Putamen (tissue), 1 donor: ENCODE results near the gene PRKCD.

Source experiments
- DNase-seq: peaks from one replicate; pipeline ENCODE4 v3.0.0-alpha.2; 2016; ENCODE audit warnings: low spot score

PRKCD gene

DNA sequence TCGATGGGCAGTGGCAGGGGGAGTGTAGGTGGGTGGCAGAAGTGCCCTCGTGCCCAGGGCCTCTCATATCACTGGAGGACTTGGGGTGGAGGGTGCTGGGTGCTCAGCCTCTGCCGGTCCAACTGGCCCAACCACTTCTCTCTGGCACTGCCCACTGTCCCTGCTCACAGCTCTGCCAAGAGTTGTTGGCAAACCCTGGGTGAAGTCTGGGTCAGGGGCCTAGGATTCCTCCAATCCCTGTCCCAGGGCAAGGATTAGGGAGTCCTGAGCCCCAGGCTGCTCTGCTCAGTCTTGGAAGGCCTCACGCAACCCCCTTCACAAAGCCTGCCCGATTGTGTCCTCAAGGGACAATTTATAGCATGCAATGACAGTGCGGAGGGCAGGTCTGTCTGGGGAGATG lies 5.2 kb upstream of the PRKCD start:
- DNase-seq: no peak

DNA sequence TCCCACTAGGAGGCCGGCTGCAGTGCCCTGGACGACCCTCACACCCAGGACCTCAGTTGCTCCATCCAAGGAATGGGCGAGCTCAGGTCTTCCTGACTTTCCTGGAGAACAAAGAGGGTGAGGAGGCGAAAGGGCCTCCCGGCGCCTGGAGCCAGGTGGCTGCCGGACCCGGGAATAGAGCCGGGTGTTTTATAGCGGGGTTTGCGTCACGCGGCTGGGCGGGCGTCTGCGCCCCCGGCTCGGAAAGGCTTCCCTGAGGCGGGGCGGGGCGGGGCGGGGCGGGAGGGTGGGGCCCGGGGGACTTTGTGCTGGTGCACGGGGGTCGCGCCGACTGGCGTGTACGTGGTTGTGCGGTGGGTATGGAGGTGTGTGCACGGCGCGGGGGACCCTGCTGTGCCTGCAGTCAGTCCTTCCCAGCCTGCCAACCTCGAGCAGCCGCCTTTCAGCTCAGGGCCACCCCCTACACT lies 4.6 kb upstream of the PRKCD start:
- DNase-seq: no peak

DNA sequence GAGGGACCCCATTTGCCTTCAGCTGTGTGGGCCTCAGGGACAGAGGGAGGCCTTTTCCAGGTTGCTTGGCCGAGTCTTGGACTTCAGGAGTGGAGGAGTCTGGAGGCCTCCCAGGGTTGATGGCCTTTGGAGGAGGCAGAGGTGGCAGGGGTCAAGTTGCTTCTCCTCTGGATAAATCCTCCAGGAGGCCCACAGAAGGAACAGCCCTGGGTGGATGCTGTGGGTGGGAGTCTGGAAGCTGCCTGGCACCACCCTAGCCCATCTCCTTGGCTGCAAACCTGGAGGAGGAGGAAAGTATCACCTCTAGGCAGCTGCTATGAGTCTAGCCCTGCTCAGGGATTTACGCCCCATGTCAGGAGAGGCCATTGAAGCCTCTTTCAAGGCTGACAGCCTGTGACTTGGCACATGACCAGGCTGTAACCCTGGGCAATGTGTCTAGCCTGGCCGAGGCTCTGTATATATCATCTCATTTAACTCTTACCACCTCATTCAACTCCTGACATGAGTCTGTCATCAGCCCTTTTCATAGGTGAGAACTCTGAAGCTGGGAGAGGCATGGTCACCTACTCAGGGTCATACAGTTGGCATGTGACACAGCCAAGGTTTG lies 2.9 kb upstream of the PRKCD start:
- no peak for DNase-seq

DNA sequence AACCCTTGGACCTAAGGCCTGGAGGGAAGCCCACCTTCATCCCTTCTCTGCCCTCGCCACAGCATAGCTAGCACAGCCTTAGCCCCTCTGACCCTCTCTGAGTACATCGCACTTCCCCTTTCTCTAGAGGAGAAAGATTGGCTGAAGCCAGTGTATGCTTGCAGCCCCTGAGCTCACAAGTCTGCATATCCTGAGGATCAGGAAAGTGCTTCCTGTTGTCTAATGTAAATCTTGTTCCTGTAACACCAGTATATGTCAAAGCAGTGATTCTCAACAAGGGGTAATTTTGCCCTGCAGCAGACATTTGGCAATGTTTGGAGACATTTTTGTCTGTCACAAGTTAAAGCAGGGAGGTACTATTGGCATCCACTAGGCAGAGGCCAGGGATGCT lies 2.2 kb upstream of the PRKCD start:
- DNase-seq: no peak

DNA sequence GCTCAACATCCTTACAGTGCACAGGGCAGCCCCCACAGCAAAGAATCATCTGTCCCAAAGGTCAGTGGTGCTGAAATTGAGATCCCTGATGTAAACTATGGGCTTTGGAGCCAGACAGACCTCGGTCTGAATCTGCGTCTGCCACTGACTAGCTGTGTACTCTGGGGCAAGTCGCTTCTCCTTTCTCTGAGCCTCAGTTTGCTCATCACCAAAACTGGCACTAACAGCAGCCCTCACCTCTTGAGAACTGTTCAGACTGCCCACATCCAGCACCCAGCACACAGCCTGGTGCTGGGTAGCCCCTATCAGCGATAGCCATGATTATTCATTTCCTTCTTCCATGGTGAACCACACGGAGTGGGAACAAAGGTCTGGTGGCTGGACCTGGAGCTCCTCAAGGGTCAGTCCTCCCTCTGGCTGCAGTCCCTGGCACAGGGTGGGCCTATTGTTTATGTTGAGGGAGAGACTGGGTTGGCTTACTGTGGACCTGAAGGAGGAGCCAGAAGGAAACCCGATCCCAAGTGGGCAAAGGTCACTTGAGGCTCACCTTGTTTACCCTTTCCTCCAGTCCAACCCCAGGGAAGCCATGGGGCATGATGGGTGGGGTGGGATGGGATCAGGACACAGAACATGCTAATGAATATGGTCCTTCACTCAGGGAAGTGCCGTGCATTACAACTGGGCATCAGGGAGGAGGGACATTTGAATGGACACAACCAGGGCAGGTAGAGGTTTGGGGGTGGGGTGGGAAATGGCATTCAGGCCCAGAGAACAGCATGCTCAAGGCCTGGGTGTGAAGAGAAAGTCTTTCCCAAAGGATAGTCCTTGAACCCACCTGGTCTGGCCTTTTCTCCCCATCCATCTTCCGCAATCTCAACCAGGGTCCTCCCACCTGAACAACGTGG lies 1.6 kb upstream of the PRKCD start:
- DNase-seq: no peak

DNA sequence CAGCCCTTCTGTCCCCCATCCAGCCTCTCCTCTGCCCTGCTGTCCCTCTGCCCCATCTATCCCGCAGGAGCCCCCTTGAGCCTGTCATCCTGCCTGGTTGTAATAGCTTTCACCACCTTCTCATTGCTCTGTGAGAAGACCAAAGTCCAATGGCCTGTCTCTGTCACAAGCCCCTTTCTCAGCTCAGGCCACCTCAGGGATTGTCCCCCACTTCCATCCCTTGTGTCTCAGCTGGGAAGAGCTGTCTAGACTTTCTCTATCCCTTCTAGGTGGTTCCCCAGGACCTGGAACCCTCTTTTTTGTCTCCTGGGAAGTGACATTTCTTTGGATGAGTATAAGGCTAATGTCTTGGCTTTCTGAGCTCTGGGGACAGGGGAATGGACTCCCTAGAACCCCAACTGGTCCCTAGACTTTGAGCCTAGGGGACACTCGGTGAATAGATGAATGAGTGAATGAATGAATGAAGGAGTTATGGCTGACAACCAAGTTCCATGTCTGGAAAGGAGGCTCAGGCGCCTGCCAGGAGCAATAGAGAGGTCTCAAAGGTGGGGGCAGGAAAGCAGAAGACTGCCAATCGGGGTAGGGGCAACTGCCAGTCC lies 849 bp upstream of the PRKCD start:
- DNase-seq: no peak

DNA sequence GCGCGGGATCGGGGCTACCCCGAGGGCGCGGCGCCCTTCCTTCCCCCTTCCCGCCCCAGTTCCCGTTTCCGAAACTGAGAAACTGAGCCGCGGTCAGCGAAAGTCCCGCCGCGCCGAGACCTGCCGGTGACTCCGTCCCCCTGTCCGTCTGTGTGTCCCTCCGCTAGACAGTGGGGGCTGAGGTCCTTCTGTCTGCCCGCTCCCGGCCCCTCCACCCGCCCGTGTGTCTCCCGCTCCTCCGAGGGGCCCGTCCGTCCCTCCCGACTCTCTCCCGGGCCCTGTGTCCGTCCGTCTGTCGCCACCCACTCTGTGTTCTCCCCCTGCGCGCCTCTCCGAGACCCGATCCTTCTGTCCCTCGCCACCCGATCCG lies 426 bp downstream of the PRKCD start:
- no peak for DNase-seq

DNA sequence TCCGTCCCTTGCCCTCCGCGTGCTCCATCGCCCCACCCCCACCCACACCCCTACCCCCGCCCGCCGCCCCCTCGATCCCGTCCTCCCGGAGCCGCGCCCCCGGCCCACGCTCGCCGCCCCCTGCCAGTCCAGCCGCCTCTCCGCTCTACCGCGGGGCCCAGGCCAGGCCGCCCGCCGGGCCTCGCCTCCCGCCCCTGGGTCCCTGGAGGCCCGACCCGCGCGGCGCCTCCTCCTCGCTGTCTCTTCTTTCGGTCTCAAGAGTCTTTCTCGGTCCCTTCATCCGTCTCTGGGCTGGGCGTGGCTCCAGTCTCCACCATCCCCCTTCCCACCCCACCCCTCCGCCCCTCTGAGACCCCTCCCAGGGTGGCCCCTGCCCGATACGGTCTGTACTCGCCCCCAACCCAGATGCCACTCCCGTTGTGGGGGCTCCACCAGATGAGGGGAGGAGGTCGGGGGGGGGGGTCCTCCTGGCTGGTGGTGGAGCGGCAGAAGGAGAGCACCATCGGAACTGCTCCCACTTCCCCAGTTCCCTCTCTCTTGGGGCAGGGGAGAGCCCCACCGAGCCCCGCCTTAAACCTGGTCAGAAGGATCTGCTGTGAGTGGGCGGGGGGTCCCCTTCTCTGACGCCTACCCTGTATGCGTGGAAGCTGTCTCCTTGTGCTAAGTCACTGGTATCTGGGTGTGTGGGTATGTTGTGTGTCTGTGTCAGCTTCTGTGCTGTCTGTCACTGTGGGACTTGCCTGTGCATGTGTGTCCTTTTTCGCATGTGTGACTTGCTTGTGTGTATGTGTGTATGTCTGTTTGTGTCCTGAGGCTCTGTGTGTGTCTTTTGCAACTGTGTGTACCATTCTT lies 1.0 kb downstream of the PRKCD start:
- DNase-seq: no peak

DNA sequence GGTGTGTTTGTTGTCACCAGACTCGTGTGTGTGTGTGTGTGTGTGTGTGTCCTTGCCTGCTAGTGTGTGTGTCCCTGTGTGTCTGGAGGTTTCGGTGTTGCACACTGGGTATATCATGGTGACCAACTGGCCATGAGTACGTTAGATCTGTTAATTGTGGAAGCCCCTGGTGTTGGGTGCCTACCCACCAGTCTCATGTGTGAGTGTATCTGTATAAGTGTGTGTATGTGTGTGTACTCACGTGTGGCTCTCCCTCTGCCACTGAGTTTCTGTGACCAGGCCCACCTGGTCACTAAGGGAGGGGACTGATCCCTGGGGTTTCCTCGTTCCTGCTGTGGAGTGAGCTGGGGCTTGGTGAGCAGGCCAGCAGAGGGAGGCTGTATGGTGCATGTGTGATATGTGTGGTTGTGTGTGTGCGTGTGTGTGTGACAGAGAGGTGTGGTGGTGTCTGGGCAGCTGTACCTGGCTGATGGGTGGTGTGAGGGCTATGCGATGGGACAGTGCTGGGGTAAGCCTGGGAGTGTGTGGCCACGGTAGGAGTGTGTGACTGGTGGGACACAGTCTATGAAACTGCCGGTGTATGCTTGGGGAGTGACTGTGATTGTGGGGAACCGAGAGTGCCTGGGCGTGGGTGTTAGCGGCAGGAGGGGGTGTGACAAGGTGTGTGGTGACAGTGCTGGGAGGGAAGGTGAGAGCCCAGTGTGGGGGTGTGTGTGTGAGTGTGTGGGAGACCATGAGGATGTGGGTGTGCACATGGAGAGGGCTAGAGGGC lies 1.8 kb downstream of the PRKCD start:
- peak; percentile 54 for DNase-seq

DNA sequence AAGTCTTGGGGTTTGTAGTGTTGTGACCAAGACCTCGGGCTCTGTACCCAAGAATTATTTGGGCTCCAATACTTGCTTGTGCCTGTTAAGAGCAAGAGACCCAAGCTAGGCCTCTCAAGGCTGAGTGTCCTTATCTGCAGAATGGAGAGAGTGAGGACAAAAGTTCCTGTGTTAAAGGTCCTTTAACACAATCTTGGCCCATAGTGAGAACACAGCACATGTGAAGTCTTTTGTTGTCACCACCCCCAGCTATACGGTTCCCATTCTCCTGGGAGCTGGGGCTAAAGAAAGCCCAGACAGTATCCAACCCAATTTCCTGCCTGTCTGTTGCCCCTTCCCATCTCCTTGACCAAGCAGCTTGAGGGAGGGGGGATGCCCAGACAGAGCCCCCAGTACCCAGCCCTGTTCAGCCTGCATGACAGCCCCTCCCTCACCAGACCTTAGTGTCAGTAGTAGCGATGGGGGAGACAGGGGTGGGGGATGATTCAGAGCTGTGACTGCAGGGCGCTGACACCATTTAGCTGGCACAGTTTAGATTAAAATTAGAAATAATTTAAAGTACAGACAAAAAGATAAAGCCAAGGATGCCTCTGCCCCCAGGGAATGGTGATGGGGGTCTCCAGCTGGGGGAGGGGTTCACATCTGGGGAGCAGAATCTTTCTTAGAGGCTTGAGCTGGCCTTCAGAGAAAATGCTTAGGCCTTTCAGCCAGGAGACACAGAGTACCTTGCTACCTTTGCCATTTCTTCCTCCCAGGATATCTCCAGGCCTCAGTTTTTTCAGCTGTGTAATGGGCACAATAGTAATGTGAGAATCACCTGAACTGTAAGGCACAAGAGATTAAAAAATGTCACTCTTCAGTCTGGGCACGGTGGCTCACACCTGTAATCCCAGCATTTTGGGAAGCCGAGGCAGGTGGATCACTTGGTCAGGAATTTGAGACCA lies 2.7 kb downstream of the PRKCD start:
- DNase-seq: no peak

DNA sequence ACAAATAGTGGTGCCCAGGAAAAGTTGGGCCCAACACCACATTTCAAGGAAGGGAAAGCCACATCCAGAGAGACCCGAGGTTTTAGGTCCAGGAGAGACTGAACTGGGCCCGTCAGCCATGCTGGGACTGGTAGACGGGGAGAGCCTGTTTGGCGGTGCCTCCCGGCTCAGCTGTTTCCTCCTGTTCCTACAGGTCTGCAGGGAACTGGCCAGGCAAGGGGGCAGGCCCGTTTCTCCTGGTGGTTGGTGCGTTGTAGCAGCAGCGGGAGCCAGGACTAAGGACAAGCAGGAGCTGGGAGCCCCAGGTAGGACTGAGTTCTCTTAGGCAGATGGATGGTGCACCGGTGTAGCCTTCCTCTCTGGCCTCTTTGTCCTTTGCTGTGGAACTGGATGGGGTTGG lies 3.9 kb downstream of the PRKCD start:
- no peak for DNase-seq

DNA sequence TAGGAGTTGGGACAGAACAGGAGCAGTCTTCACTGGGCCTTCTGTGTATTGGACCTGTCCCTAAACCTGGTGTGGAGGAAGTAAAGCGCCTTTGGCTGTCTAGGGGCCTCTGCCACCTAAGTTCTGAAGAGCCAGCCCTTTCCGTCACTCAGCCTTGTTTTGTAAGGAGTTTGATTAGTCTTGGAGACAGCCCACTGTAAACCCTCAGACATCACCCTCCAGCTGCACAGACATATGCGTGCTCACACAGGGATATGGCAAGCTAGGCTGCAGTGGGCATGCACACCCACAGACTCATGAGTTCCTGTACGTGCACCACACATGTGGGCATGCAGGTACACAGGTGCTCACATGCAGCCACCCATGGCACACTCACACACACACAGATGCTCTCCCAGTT lies 5.2 kb downstream of the PRKCD start:
- no peak for DNase-seq

DNA sequence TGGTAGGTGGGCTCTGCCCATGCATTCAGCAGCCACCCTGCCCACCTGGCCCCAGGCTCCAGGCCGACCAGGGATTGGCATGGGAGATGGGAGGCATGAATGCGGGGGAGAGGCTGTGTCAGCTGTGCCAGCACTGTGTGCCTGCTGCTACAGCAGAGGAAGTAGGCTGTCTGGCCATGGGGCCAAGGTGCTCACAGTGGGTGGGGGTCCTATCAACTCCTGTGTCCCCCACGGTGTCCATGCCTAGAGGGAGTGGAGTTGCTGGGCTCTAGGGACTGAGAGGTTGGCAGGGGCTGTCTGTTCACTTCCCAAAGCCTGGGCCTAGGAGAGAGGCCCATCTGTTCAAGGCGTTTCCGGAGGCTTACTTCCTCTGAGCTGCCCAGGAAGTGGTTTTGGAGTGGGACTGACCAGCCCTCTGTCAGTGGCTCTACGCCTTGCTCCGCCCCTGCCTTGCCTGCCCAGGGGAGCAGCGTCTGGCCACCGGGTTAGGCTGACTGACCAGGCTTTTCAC lies 5.8 kb downstream of the PRKCD start:
- peak; percentile 56 for DNase-seq

DNA sequence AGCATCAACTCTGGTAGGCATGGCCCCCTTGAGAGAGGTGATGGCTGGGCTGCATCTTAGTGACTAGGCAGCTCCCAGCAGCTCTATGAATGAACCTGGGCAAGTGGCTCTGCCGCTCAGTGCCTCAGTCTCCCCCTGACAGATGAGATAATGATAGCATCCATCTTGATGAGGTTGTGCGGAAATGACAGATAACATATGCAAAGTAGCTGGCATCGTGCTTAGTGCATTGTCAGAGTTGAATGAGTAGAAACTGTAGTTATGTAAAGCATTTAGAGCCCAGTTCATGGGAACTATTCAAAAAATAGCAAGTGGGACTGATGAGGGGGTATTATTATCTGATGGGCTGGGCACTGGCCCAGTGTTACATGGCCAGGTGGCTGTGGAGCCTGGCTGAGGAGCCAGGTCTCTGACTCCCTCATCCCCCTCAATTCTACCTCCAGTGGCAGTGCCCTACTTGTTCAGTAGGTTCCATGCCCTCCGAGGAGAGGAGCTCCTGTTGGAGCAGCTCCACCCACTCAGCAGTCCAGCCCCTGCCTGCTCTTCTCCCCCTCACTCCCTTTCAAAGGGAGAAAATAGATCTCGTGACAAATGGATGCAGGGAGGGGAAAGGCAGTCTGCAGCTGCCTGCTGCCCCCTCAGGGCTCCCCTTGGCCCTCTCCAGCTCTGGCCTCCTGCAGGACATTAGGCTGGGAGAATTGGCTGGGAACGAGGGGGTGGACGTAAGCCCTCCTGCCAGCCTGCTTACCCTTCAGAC lies 6.6 kb downstream of the PRKCD start:
- DNase-seq: peak; percentile 49

DNA sequence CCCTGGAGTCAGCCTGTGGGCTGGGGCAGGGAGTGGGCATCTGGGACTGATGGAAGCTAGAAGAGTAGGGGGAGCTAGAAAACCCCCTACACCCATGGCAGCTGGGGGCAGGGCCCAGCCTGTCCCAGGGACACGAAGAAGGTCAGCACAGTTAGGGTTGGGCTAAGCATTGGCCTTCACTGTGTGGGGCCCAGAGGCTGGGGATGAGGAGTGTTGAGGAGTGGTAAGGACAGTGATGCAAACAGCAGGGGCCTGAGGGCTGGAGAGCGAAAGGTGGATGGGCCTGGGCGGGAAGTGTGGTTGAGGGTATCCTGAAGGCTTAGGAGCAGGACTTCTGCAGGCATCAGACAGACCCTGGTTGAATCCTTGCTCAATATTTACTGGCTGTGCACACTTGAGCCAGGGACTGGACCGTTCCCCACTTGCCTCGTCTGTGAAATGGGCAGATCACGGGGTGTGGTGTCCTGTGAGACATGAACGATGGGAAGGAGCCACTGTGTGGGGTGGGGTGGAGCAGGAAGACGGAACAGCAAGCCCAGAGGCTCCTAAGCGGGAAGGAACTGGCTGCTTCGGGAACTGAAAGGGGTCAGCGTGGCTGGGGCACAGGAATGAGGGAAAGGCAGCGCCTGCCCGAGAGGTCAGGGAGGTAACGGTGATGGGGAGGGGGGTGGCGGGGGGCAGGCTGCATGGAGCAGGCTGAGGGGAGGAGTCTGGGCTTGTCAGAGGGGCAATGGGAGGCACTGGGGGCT lies 7.3 kb downstream of the PRKCD start:
- DNase-seq: no peak

DNA sequence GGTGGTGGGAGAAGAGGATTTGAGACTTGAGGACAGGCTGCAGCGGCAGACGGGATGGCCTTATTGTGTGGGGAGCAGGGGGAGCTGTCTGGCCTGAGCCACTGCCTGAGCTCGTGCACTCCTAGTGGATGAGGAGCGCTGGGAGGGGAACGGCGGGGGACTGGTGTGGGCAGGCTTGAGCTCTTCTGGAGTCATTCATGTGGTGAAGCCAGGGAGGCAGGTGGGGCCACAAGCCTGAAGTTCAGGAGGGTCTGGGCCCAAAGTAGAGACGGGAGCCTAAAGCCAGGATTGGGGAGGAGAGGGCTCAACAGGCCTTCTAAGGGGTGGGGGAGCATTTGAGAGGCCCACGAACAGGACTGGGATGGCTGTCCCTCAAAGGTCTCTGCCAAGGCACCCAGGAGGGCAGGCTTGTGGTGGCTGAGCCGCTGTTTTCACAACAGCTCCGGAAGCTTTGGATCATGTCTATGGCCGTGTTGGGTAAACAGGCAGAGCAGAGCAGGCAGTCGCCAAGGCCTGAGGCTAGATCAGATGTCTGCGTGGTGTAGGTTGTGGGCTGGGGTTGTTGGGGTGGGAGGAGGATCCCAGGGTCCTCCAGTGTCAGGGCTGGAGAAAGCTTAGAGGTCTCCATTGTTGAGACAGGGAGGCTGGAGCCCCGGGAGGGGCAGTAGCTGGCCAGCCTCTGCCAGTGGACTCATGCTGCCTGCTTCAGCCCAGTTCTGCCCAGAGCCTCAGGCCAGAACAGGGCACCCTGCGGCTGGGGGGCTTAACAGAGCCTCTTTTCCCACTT lies 8.2 kb downstream of the PRKCD start:
- DNase-seq: no peak

DNA sequence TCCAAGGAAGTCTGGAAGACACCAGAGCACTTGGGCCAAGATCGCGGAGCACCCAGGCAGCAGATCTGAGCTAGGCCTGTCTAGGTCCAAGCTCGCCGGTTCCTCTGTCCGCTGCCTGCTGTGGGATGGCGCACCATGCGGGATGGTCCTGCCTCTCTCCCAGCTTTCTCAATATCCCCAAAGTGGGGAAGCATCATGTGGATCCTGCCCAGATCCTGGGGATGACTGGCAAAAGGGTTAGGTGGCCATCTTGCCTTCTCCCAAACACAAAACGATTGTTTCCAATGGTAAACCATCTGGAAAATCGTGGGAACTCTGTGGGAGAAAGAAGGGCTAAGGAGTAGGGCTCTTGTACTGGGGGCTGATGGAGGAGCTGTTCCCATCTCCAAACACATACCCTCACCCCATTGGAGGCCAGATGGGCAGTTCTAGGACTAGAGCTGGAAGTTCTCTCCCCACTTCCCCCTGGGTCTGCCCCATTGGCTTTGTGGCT lies 8.9 kb downstream of the PRKCD start:
- DNase-seq: no peak
